NCI-H2171 treated with DMSO at 0.1 percent for 48 hours (cell line): Measurements from ENCODE around the gene SQOR.
A peak's percentile ranks its signal among the peaks of the same experiment; 100 is the strongest.

Experiments
- DNase-seq: peaks from one replicate; lab custom pipeline; 2025; lab: John Stamatoyannopoulos, UW

SQOR gene

DNA sequence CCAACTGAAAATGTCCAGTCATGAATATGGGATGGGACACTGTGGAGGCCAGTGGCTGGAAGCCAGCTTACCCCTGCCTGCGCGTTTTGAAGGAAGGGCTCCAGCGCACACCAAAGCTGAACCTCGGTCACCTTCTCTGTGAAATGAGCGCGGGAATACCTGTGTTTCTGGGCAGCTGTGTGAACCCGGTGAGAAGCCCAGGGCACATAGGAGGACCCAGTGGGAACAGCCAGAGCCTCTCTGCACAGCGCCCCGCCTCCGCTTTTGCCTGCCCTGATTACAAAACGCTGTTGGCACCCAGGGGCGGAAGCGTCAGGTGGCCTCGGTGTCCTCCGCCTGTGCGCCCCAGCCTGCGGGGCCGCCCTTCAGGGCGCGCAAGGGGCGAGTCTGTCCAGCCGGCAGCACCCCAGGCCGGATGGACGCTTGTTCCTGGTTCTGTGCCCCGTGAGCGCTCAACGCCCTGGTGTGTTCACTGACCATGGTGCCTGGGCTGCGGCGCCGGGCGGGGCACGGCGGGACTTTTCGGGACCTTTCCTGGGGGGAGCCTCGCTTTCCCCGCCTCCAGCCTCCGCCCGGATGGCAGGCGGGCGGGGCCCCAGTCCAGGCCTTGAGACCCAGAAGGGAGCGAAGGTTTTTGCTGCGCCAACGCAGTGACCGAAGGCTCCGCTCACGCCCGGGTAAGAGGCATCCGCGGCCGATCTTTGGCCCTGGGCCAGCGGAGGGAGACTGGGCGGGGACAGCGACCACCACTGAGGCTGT lies at the start of gene SQOR:
Gene SQOR (plus strand): TSS at position 598 of the 759 bp plus-strand sequence. CDS start 23,895 bp downstream, outside the sequence.
- DNase-seq: no peak

DNA sequence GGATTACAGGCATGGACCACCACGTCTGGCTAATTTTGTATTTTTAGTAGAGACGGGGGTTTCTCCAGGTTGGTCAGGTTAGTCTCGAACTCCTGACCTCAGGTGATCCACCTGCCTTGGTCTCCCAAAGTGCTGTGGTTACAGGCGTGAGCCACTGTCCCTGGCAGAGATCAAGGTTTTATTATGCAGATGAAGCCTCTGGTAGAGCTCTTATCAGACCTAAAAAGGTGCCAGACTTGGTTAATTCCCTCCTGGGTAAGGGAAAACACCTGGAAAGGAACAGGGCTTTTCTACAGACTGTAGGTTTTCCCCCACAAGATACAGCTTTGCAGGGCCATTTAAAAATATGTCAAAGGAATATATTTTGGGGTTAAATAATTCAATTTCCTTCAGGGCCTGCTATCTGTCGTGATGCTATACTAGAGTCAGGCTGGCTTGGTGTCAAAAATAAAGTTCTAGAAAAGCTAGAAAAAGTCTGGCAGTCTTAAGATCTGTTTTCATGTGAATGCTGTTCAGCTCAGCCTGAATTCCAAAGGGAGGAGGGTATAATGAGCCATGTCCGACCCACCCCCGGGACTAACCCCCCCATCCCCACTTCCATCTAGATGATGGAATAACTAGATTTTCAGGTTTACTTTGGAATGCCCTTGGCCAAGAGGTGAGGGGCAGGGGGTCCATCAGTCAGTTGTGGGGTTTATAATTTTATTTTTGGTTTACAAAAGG lies 49.6 kb upstream of the SQOR start:
- no peak for DNase-seq

DNA sequence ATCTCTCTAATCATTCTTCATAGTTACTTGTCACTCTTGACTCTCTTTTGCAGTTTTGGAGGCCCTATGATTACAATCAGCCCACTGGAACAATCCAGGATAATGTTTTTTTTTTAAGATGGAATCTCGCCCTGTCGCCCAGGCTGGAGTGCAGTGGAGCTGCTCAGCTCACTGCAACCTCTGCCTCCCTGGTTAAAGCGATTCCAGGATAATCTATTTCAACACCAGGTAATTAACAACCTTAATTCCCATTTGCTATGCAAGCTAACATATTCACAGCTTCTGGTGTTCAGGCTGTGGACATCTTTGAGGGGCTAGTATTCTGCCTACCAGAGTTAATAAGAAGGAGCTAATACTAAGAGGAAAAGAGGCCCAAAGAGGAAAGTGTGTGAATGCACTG lies 48.7 kb upstream of the SQOR start:
- no peak for DNase-seq

DNA sequence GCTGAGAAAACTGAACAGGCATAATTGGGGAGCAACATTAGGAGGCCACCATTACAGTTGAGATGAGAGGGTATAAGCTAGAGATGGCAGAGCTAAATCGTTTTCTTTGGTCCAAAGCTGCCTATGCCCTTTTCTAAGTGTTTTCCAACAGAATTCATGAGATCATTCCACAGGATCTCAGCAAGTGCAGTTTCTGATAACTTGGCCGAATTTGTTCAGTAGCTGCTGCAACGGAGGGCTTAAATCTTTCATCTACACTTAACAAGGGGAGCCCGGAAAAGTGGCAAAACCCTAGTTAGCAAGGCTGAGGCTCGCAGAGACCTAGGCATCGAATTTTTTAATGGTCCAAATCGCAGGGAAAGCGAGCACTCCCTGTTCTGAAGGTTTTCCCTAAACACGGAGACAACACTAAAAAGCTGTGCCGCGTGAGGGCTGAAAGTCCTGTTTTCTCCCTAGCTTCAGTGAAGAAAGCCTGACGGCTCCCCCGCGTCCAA lies 48.2 kb upstream of the SQOR start:
- peak; percentile 41 for DNase-seq

DNA sequence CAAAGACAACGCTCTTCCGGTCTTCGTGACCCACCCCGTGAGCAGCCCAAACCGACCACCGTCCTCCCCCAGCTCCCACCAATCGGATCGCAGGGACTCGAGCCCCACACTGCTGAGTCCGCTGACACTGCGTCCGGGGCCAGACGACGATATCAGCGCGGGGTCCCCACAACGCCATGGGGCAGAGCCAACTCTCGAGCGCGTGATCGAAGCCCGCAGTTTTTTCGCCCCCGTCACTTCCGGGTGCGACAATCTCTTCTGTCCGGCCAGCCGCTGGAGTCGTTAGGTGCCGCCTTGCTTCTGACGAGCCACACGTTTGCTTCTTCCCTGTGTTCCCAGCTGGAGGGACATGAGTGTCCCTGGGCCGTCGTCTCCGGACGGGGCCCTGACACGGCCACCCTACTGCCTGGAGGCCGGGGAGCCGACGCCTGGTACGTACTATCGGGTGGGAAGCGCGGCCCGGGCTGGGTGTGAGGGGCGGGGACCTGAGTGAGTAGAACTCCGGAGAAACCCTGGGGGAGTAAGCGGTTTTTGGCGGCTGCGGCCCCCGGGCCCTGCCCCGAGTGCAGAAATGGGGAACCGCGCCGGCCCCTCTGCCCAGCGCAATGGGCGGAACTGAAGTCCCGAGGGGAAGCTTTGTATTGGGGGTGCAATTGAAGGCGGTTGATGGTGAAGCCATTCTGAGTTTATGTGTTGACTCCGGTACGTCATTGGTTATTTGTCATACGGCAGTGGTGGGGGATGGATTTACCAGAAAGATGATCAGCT lies 47.5 kb upstream of the SQOR start, which contains the start of gene BLOC1S6:
Gene BLOC1S6 (plus strand): TSS at position 285 of the 768 bp plus-strand sequence. CDS start 65 bp downstream, at position 350.
- peak; percentile 97 for DNase-seq

DNA sequence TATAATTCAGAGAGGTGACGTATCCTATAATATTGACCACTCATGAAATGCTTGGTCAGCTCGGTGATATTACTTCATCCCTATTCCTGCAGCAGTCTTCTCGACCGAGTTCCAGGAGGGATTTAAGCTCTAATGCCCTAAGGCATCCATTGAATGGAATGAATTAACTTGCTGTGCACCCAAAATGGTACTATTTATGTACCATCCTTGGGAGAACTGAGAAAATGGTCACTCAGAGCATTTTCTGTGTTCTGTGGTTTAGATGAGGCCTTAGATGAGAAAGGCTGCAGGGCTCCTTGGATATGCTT lies 47.0 kb upstream of the SQOR start:
- no peak for DNase-seq

DNA sequence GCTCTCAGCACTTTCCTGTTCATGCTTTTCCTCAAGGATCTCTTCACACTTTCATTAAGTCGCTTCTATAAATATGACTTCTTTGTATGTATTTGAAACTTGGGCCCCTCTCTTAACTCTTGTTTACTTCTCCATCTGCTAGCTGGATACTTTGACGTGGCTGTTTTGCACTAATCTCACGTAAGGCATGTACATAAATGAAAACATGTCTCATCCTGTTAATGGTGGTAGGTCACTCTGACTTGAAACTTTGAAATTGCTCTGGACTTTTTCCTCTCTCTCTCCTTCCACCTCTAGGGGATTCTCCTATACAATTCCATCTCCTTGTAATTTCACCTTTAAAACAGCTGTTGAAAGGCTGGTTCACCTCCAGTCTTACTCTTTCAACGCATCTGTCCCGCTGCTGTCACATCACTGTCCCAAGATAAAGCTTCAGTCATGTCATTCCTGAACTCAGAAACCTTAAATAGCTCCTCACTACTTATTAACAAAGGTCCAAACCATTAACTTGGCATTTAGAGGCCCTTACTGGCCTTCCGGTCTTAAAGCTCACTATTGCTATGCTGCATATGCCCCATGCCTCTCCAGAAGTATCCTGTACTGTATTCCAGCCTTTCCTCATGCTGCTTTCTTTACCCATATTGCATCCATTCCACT lies 46.5 kb upstream of the SQOR start:
- no peak for DNase-seq

DNA sequence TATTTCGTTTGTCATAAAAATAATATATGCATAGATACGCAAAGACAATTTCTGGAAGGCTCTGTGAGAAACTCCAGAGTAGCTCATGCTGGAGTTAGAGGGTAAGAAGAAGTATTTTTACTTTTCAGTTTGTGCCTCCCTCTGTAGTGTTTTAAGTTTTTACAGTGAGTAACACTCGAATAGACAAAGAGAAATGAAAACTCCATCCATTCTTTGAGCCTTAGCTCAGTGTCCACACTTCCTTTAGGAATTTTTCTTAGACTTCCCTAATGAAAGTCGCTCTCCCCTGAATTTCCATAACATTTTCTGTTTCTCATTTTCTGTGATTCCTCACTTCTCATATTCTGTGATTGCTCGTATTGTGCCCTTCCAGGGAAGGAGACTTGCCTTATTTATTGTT lies 45.6 kb upstream of the SQOR start:
- DNase-seq: no peak

DNA sequence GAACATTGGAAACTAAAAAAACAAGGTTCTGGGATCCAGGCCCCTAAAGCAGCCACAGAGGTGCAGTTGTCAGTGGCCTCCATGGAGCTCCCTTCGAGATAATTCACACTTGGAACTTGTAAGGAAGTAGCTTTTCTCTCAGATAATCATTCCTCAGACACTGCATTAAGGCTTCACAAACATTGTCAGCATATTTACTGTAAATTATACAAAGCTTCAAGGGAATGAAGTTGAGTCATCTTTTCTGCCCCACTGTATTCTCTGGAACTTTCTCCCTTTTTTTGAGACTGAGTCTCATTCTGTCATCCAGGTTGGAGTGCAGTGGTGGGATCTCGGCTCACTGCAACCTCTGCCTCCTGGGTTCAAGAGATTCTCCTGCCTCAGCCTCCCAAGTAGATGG lies 40.5 kb upstream of the SQOR start:
- no peak for DNase-seq

DNA sequence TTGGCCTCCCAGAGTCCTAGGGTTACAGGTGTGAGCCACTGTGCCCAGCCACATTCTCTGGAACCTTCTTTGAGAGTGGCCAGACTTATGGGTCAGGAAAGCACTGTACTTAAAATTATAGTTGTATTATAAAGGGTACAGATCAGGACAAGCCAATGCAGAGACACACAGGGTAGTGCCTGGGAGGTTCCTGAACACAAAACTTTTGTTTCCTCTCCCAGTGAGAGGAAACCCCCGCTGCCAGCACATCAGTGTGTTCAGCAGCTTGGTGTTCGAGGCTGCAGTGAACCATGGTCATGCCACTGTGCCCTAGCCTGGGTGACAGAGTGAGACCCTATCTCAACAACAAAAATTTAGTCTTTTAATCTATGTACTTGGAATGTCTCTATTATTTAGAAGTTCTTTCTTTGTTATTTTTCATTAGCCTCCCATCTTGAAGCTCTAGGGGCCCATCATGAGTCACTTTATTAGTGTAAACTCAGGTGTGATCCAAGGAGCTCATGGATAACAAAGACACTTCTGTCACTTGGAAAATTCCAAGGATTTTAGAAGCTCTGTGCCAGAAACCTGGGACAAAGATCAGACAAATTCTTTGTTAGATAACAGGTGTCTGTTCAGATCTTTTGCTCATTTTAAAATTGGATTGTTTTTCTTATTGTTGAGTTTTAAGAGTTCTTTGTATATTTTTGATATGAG lies 39.8 kb upstream of the SQOR start:
- DNase-seq: no peak

DNA sequence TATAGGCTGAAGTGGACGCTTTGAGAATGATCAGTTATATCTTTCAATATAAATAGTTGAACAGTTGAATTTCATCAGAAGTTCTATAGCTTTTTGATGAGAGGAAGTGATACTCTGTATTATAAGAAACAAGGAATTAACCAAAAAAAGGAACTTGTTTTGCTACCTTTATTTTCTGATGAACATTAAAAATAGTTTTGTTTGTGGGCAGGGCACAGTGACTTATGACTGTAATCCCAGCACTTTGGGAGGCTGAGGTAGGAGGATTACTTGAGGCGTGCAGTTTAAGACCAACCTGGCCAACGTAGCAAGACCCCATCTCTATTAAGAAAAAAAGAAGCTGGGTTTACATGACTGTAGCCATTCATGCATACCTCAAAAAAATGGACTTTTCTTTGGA lies 30.9 kb upstream of the SQOR start:
- DNase-seq: no peak

DNA sequence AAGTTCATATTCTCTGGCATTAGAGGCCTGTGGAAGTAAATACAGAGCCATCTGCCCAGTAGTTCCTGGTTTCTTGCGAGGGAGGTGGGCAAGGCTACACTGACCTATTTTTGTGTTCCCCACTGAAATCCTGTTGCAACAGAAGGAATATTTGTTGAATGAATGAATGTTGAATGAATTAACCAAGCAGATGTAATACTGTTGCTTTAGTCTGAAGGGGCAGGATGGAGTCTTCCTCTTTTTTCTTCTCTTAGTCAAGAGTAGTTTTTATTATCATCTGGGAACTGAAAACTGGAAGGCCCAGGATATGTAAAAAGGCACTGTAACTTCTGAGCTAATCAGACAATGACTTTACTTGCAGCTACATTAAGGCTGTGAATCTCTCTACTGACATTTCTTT lies 30.5 kb upstream of the SQOR start:
- no peak for DNase-seq

DNA sequence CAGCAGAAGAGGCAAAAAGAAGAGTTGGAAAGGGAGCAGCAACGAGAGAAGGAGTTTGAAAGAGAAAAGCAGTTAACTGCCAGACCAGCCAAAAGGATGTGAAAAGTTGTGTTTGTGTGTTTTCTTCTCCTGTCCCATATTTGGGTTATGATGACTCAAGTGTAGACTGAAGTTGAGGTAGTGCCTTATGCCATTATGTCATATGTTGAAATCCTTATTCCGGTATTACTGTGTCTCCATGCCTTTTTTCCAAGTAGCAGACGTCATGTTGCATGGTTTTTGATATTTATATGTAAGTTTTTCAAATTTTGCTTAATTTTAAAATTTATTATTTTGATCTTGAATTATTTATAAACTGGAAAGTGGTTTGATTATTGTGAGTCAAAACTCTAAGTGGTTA lies 28.4 kb upstream of the SQOR start:
- DNase-seq: no peak

DNA sequence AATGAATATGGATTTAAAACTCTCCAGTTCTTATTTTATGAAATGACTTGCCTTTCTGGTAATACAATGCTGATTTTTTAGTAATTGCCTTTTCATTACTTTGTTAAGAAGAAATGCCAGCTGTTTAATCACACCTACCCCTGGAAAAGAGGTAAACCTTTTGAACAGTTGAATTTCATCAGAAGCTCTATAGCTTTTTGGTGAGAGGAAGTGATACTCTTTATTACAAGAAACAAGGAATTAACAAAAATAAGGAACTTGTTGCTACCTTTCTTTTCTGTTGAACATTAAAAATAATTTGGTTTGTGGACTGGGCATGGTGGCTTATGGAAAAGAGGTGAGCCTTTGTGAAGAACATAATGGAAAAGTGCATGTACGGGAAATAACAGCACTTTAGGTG lies 28.0 kb upstream of the SQOR start:
- no peak for DNase-seq

DNA sequence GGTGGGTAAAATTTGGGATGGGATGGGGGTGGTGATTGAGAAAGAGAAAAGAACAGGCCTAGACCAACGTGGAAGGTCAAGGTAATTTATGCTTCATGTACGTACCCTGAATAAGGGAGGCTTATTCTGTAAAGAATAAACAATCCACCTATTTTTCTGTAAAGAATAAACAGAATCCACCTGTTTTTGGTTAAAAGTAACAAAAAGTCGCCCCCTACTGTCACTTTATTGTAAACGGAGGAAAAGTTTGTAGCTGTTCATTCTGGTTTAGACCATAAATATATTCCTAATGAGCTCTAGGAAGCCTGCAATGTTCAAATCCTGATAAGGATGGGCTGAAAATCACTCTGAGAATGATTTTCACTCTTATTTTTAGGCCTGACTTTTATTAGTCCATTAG lies 23.5 kb upstream of the SQOR start:
- DNase-seq: no peak

DNA sequence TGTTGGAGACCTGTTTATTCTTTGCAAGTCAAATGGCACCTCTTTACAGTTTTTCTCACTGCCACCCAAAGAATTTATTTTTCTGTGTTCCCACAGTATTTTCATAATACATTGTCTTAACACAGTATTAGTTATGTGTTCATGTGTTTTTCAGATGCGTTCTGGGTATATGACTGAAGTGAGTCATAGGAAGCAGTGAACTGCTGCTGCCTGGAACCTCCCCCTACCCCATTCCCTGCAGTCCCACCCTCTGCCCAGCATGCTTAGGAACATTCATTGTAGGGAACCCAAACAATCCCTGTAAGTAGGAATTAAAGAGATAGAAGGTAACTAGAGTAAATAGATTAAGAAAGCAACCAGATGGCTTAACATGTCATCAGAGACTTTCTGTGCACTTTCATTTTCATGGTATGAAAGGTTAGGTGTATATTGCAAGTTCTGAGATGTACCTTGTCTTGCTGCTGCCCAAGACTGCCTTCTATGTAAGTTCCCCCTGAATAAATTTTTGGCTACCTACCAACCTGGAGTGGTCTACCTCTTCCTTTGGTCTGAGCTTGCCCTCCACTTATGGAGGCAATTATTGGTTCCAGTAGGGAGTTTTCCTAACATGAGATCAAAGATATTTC lies 21.9 kb upstream of the SQOR start:
- DNase-seq: no peak

DNA sequence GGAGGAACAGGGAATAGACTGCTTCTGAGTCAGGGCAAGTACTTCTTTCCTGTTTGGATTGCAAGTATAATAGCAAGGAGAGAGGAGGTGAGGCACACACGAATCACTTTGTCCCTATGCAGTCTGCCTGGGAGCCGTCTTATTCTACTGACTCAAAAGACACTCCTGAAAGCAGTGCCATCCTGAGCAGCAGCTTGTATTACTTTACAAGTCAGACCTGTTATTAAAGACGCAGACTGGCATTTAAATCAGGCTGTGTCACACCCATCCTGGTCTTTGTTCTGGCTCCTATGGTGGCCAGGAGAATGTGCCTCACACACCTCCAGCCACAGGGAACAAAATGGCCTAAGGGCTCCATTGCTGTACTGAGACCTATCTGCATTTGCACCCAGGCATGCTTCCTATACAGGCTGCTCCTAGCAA lies 17.9 kb upstream of the SQOR start:
- DNase-seq: no peak

DNA sequence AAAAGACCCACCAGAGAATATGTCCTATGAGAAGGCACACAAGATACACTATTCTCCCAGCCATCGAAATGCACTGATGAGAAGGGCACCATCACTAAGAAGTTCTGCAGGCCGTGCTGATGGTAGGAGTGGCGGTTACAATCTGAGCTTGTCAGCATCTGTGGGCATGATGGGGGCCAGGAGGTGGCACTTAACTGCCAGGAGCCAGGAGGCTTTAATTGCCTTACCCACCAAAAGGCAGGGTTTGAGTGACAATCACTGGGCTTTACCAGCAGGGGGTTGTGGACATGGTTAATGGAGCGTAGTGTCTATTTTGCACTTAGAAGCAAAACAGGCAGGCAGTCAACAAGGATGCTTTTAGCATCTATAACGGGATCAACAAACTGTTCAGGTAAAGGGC lies 16.0 kb upstream of the SQOR start:
- peak; percentile 34 for DNase-seq

DNA sequence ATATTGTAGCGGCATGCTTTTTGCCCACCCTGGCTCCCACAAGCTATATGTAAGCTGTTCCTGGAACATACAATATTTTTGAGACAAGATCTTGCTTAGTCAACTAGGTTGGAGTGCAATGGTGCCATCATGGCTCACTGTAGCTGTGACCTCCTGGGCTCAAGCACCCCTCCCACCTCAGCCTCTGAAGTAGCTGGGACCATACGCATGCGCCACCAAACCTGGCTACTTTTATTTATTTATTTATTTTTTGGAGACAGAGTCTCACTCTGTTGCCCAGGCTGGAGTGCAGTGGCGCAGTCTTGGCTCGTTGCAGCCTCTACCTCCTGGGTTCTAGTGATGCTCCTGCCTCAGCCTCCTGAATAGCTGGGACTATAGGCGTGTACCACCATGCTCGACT lies 6.7 kb upstream of the SQOR start:
- DNase-seq: no peak

DNA sequence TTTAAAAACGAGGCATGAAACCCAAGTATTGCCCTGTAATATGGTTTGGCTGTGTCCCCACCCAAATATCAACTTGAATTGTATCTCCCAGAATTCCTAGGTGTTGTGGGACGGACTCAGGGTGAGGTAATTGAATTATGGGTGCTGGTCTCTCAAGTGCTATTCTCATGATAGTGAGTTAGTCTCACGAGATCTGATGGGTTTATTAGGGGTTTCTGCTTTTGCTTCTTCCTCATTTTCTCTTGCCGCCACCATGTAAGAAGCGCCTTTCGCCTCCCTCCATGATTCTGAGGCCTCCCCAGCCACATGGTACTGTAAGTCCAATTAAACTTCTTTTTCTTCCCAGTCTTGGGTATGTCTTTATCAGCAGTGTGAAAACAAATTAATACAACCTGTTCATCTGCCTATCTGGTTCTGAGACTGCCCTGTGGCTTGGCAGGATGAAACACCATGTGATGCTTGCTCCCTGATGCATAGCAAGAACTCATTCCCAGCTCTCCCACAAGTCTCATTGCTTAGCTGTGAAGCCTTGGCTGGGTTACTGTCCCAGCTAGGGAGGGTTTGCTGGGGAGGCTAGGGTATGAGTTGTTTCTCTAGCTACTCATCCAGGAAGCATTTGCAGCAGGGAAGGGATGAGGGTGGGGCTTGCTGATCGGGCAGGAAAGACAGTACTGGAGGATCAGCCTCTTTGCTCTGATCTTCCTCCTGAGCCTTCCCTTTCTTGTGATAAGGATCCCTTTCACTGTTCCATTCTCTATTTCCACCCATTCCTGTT lies 3.7 kb upstream of the SQOR start:
- DNase-seq: no peak
